IMR-90 (cell line): Measurements from ENCODE around the gene PIP5K1B. TPM values are rescaled to one million over a fixed set of nuclear protein-coding genes. Genes with fewer than 3 reads are reported as not detected.

ENCODE experiments used
- ATAC-seq: fragments of 200-7000 bp; cut with Tn5 transposase; 2 replicates; pipeline ENCODE4 v1.9.1; 2020; ENCODE audit warnings: low read depth, mild to moderate bottlenecking, moderate library complexity
- BruUV-seq: library from RNA; stranded (reverse); fragments of 400-500 nt; replicated peaks from 2 replicates; lab custom pipeline; 2021; lab: Mats Ljungman, UMichigan
- CTCF ChIA-PET: fragments of 300-600 bp; formaldehyde crosslinking; extraction: SDS; loops from one replicate; lab custom pipeline; 2021; ENCODE audit warnings: antibody characterized with exemption; lab: Yijun Ruan, JAX
- POLR2A ChIA-PET: fragments of 300-600 bp; sonication (Branson Sonifier 250); formaldehyde crosslinking; loops from one replicate; lab custom pipeline; 2022; ENCODE audit warnings: antibody characterized with exemption; ENCODE audit not compliant: unreplicated experiment; lab: Charles Lee
- DNase-seq: peaks from one replicate; pipeline ENCODE4 v3.0.0; 2013
- H2AFZ ChIP-seq: replicated peaks from 2 replicates; pipeline ENCODE3; 2013; ENCODE audit warnings: low read length, mild to moderate bottlenecking; ENCODE audit not compliant: poor library complexity
- H2AK5ac ChIP-seq: 2 replicates; pipeline ENCODE4 v1.6.1; 2013; ENCODE audit warnings: low read depth, low read length, inconsistent platforms
- H2AK9ac ChIP-seq: replicated peaks from 2 replicates; pipeline ENCODE3; 2013; ENCODE audit warnings: mild to moderate bottlenecking, low read depth, low read length, moderate library complexity; ENCODE audit not compliant: poor library complexity
- H2BK120ac ChIP-seq: 2 replicates; pipeline ENCODE4 v1.6.1; 2013; ENCODE audit warnings: low read depth, low read length, inconsistent platforms
- H2BK15ac ChIP-seq: 3 replicates; pipeline ENCODE4 v1.6.1; 2013; ENCODE audit warnings: low read depth, low read length, inconsistent platforms
- H2BK20ac ChIP-seq: 2 replicates; pipeline ENCODE4 v1.6.1; 2013; ENCODE audit warnings: low read depth, mild to moderate bottlenecking, inconsistent platforms, low read length, moderate library complexity
- H2BK5ac ChIP-seq: 2 replicates; pipeline ENCODE4 v1.6.1; 2013; ENCODE audit warnings: mild to moderate bottlenecking, low read depth, low read length, inconsistent platforms; ENCODE audit not compliant: poor library complexity, severe bottlenecking
- H3K14ac ChIP-seq: replicated peaks from 2 replicates; pipeline ENCODE4 v1.6.1; 2013; ENCODE audit warnings: low read depth, low read length, inconsistent platforms
- H3K18ac ChIP-seq: 2 replicates; pipeline ENCODE4 v1.6.1; 2013; ENCODE audit warnings: low read depth, low read length, control low read depth
- H3K23ac ChIP-seq: 2 replicates; pipeline ENCODE4 v1.6.1; 2013; ENCODE audit warnings: low read depth, low read length, inconsistent platforms
- H3K27ac ChIP-seq: 2 replicates; pipeline ENCODE4 v1.5.1; 2013; ENCODE audit warnings: mild to moderate bottlenecking, control low read depth, low read length; ENCODE audit not compliant: insufficient read depth
- H3K27me3 ChIP-seq: 2 replicates; pipeline ENCODE4 v1.6.1; 2013; ENCODE audit warnings: low read length; ENCODE audit not compliant: control insufficient read depth, insufficient read depth
- H3K36me3 ChIP-seq: 2 replicates; pipeline ENCODE4 v1.6.1; 2013; ENCODE audit warnings: low read length, mixed read lengths; ENCODE audit not compliant: control insufficient read depth, insufficient read depth
- H3K4ac ChIP-seq: 2 replicates; pipeline ENCODE4 v1.6.1; 2013; ENCODE audit warnings: low read depth, low read length, inconsistent platforms
- H3K4me1 ChIP-seq: 2 replicates; pipeline ENCODE4 v1.6.1; 2013; ENCODE audit warnings: low read length, mixed read lengths; ENCODE audit not compliant: control insufficient read depth, insufficient read depth
- H3K4me2 ChIP-seq: 2 replicates; pipeline ENCODE4 v1.6.1; 2013; ENCODE audit warnings: low read depth, mild to moderate bottlenecking, control low read depth, low read length, moderate library complexity
- H3K4me3 ChIP-seq: 2 replicates; pipeline ENCODE4 v1.5.1; 2013; ENCODE audit warnings: low read depth, mild to moderate bottlenecking, control low read depth, low read length, moderate library complexity; ENCODE audit not compliant: insufficient read depth
- H3K56ac ChIP-seq: 2 replicates; pipeline ENCODE4 v1.6.1; 2013; ENCODE audit warnings: low read length, inconsistent platforms; ENCODE audit not compliant: insufficient read depth; ENCODE audit errors: extremely low read depth
- H3K79me1 ChIP-seq, 2 experiments: 2 replicates each; pipeline ENCODE4 v1.6.1; 2013; ENCODE audit warnings: low read length in 2 of 2, inconsistent platforms in 1 of 2, low read depth in 1 of 2
- H3K9ac ChIP-seq: 2 replicates; pipeline ENCODE4 v1.6.1; 2013; ENCODE audit warnings: low read depth, low read length, control low read depth
- H3K9me1 ChIP-seq: 2 replicates; pipeline ENCODE4 v1.6.1; 2013; ENCODE audit warnings: low read length, inconsistent platforms; ENCODE audit not compliant: insufficient read depth
- H3K9me3 ChIP-seq: 2 replicates; pipeline ENCODE4 v1.6.1; 2013; ENCODE audit warnings: low read length; ENCODE audit not compliant: control insufficient read depth, insufficient read depth
- H4K20me1 ChIP-seq: 2 replicates; pipeline ENCODE4 v1.6.1; 2013; ENCODE audit warnings: low read length, inconsistent platforms; ENCODE audit not compliant: insufficient read depth
- H4K5ac ChIP-seq: 2 replicates; pipeline ENCODE4 v1.6.1; 2013; ENCODE audit warnings: mild to moderate bottlenecking, low read depth, low read length, control low read depth
- H4K8ac ChIP-seq, 2 experiments: 2 replicates each; pipeline ENCODE4 v1.6.1; 2013; ENCODE audit warnings: low read depth in 2 of 2, low read length in 2 of 2, control low read depth in 1 of 2, inconsistent platforms in 1 of 2
- H4K91ac ChIP-seq: 2 replicates; pipeline ENCODE4 v1.6.1; 2013; ENCODE audit warnings: low read depth, low read length, inconsistent platforms; ENCODE audit not compliant: insufficient read depth
- MXI1 ChIP-seq: IDR thresholded peaks from 2 replicates; pipeline ENCODE4 v1.6.1; 2012; ENCODE audit warnings: low read depth, mild to moderate bottlenecking, low read length, moderate library complexity, borderline replicate concordance
- RAD21 ChIP-seq: IDR thresholded peaks from 2 replicates; pipeline ENCODE4 v1.6.1; 2012; ENCODE audit warnings: low read length, improper control_type of control experiment
- WGBS, 2 experiments: methylation state at CpG; one replicate each; pipeline versions ENCODE4 v1.1.5 to v1.1.7; 2013; ENCODE audit warnings: missing lambda C conversion rate in 2 of 2; ENCODE audit not compliant: insufficient read length in 1 of 2; ENCODE audit errors: extremely low coverage in 2 of 2; 5-methylcytosine and 5-hydroxymethylcytosine counted together
- dilution Hi-C: fragments of 300-500 bp; cut with HindIII; formaldehyde crosslinking; loops from one replicate; pipeline ENCODE4 v1.14.3; 2018; ENCODE audit warnings: low sequenced_read_pairs; ENCODE audit not compliant: unreplicated experiment
- in situ Hi-C: fragments of 300-500 bp; cut with MboI; formaldehyde crosslinking; loops from 3 replicates; pipeline ENCODE4 v1.14.3; 2019; ENCODE audit warnings: low sequenced_read_pairs, inconsistent platforms, mixed read lengths
- intact Hi-C: fragments of 100-400 bp; cut with micrococcal nuclease; formaldehyde crosslinking; loops from 2 replicates; pipeline ENCODE4 v1.10.0; 2022
- polyA plus RNA-seq, 3 experiments: library from polyadenylated mRNA; depleted of rRNA; stranded (reverse); fragments of >200 nt; gene quantifications; 2 replicates each; pipeline ENCODE4 v1.2.3, GENCODE V29; 2012; ENCODE audit warnings: low replicate concordance in 1 of 3
- total RNA-seq: library from RNA; depleted of rRNA; stranded (reverse); fragments of >200 nt; gene quantifications from 2 replicates; pipeline ENCODE4 v1.2.3, GENCODE V29; 2012

PIP5K1B gene
- total and polyA plus RNA-seq, 2 of the 4 experiments (the other 2 are of a cell fraction), result not detected

DNA sequence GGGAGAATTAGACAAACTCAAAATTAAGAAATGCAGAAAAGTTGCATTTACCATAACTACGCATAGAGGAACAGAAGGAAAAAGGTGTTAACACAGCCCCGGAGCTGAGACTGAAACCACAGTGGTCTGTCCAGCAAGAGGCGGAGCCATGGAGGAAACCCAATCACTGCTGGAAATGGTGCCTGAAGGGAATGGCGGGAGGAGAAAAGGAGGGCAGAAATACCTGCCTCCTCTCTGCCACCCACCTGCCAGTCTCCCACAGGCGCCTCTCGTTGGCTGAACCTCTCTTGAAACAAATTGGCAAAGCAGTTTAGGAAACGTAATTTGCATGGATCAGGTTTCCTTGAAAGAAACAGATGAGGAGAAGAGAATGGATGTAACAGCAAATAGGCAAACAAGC lies 318.6 kb downstream of the PIP5K1B start:
- H2AK5ac ChIP-seq, result no peak overlapping the region
- H3K79me1 ChIP-seq, result no peaks in the 10 kb centered on the region
- TF ChIP-seq MXI1 (no peak), RAD21 (no peak)
- no TSS peak for BruUV-seq
- H3K27ac ChIP-seq, result no peak overlapping the region
- in situ Hi-C loops, result no loop called here
- POLR2A ChIA-PET, result no interaction called here
- DNase-seq (no peak), ATAC-seq (no peak)
- H3K9me1 ChIP-seq, result no peaks in the 10 kb centered on the region
- WGBS, 2 experiments, result 36% methylated on average over 3 of the region's 7 CpGs; no CpG with 5 or more reads in 1 of the 2 experiments
- no peaks in the 10 kb centered on the region for H3K9me3 ChIP-seq
- H4K8ac ChIP-seq, result no peak overlapping the region
- H3K27me3 ChIP-seq, result peaks cover 15% of the 10 kb centered on the region
- H2BK20ac ChIP-seq, result no peak overlapping the region
- no peak overlapping the region for H3K4me2 ChIP-seq
- intact Hi-C loops, result loop anchor here (10.0 kb wide), 1 partner anchor 319 kb away; the partner anchor contains the start of gene PIP5K1B
- H4K5ac ChIP-seq, result no peak overlapping the region
- no peak overlapping the region for H3K56ac ChIP-seq
- H4K20me1 ChIP-seq, result no peaks in the 10 kb centered on the region
- H3K9ac ChIP-seq, result no peak overlapping the region
- no peak overlapping the region for H2BK15ac ChIP-seq
- H2BK5ac ChIP-seq, result no peak overlapping the region
- no peaks in the 10 kb centered on the region for H3K4me1 ChIP-seq
- no peak overlapping the region for H3K4ac ChIP-seq
- H2AK9ac ChIP-seq, result no peak overlapping the region
- H4K91ac ChIP-seq, result no peak overlapping the region
- H3K36me3 ChIP-seq, result no peaks in the 10 kb centered on the region
- dilution Hi-C loops, result no loop called here
- no peak overlapping the region for H2BK120ac ChIP-seq
- no peak overlapping the region for H3K23ac ChIP-seq
- H3K4me3 ChIP-seq, result no peak overlapping the region
- H2AFZ ChIP-seq, result peak overlapping the region; percentile 18
- H3K18ac ChIP-seq, result no peak overlapping the region
- H3K14ac ChIP-seq, result no peak overlapping the region
- CTCF ChIA-PET, result no interaction called here
